Mesodermal cell (in vitro differentiated cells): ENCODE results near the gene PGM2.

Source experiments
- H3K27ac ChIP-seq: 2 replicates; pipeline ENCODE4 v1.7.0; 2013; ENCODE audit warnings: mild to moderate bottlenecking, low read depth, low read length, moderate library complexity; ENCODE audit not compliant: severe bottlenecking
- H3K36me3 ChIP-seq: 2 replicates; pipeline ENCODE4 v1.7.1; 2013; ENCODE audit warnings: mild to moderate bottlenecking, low read length, moderate library complexity; ENCODE audit not compliant: control insufficient read depth, insufficient read depth
- H3K4me1 ChIP-seq: one replicate; pipeline ENCODE4 v1.7.1; 2013; ENCODE audit warnings: mild to moderate bottlenecking, low read length; ENCODE audit not compliant: insufficient read depth, control insufficient read depth, poor library complexity, severe bottlenecking
- H3K4me3 ChIP-seq: 2 replicates; pipeline ENCODE4 v1.7.0; 2013; ENCODE audit warnings: low read length, control low read depth, mild to moderate bottlenecking; ENCODE audit not compliant: insufficient read depth, poor library complexity, severe bottlenecking; ENCODE audit errors: extremely low read depth
- H3K9me3 ChIP-seq: 2 replicates; pipeline ENCODE4 v1.7.1; 2013; ENCODE audit warnings: mild to moderate bottlenecking, low read length, moderate library complexity; ENCODE audit not compliant: control insufficient read depth
- WGBS, 2 experiments: methylation state at CpG; one replicate each; pipeline ENCODE4 v1.1.5; 2013; ENCODE audit warnings: missing lambda C conversion rate in 2 of 2; ENCODE audit not compliant: insufficient coverage in 2 of 2; 5-methylcytosine and 5-hydroxymethylcytosine counted together

Gene PGM2

DNA sequence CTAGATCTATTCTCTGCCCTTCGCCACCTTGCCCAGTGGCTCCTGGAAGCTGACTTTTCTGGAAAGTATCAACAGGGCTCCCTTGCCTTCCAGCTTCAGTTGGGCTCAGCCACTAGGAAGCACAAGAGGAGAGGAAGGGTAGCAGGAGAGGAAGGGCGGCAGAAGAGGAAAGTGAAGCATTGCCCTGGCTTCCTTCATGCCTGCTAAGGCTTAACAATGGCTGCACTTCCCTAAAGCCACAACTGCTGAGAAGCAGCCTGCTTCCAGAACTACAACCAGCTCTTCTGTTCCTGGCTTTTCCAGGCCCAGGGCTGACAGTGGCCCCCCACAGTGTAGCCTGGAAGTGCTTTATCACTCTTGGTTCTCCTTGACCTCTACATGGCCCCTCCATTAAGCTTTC, 29.1 kb upstream of the PGM2 start:
- Histone ChIP-seq H3K36me3 (no peaks in the 10 kb centered on the region), H3K4me1 (peaks cover 3% of the 10 kb centered on the region), H3K27ac (no peak overlapping the region), H3K9me3 (no peaks in the 10 kb centered on the region), H3K4me3 (no peak overlapping the region)
- WGBS, 2 experiments = 60 to 100% methylated on average over 1 to 2 of the region's 2 CpGs

DNA sequence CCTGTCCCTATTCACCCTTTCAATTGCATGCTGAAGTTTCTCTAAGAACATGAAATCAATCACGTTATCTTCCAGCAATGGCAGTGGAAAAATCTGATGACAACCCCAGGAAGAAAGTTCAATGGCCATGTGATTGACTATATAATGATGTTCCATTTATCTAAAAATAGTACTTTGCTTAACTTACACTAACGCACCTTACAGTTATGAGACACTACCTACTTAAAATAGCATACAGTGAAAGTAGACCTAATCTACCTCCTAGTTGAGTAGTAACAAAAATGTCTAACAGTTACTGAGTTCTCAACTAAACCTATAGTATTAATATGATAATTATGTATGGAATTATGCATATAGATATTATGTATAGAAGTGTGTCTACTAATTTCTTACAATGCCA, 28.6 kb upstream of the PGM2 start:
- no peak overlapping the region for H3K4me3 ChIP-seq
- no peak overlapping the region for H3K27ac ChIP-seq
- no peaks in the 10 kb centered on the region for H3K9me3 ChIP-seq
- H3K4me1 ChIP-seq = peaks cover 3% of the 10 kb centered on the region
- WGBS, 2 experiments = no CpG with 5 or more reads among the region's 2 CpGs
- H3K36me3 ChIP-seq = no peaks in the 10 kb centered on the region

DNA sequence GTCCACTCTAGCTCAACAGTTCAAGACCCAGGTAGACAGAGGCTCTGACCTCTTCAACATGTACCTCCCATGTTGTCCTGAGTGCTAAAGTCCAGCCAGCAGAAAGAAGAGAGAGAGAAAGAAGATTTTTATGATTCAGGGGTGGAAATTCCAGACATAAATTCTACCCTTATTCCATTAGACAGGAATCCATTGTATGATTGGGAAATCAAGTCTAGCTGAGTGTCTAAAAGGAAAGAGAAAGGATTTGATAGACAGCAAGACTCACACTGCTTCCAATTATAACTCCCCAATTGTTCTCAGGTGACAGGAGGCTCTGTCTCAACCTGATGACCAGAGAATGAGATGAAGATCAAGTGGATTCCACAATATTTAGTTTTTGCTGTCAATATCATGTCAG, 27.9 kb upstream of the PGM2 start:
- no peaks in the 10 kb centered on the region for H3K9me3 ChIP-seq
- no peak overlapping the region for H3K27ac ChIP-seq
- peaks cover 3% of the 10 kb centered on the region for H3K4me1 ChIP-seq
- H3K4me3 ChIP-seq = no peak overlapping the region
- H3K36me3 ChIP-seq = no peaks in the 10 kb centered on the region

- Histone ChIP-seq H3K4me1 (peaks cover 3% of the 10 kb centered on the region), H3K4me3 (no peak overlapping the region), H3K9me3 (no peaks in the 10 kb centered on the region), H3K27ac (no peak overlapping the region), H3K36me3 (no peaks in the 10 kb centered on the region)
- WGBS, 2 experiments = 46 to 50% methylated on average over 2 of the region's 4 CpGs
These were observed 26.4 kb upstream of the PGM2 start for GRCh38 chr4:37799941-37800554.

DNA sequence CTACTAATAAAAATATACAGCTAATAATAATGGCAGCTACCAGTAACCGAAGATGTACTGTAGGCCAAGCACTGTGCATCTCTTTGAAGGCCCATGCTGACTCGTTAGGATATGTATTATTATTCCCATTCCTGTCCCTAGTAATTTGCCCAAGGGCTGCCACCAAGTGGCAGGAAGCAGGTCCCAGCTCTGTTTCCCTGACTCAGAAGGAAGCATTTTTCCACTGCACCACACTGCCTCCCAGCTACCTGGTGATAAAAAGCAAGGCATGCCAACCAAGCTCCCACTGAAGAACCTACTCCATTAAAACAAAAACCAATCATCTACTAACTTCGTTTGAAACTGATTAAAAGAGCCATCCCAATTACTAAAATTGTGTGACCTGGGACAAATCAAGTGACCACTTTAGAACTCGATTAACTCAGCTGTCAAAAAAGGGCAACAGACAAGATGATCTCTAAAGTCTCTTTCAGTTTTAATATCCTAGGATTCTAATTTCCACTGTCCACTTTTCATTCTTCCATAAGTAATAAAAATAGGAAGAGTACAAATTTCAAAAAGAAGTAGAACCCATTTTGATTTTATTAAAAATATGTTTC, 24.3 kb upstream of the PGM2 start:
- H3K9me3 ChIP-seq = no peaks in the 10 kb centered on the region
- 46 to 50% methylated on average over 2 to 4 of the region's 4 CpGs for WGBS, 2 experiments
- no peak overlapping the region for H3K4me3 ChIP-seq
- no peak overlapping the region for H3K27ac ChIP-seq
- peaks cover 3% of the 10 kb centered on the region for H3K4me1 ChIP-seq
- H3K36me3 ChIP-seq = no peaks in the 10 kb centered on the region

DNA sequence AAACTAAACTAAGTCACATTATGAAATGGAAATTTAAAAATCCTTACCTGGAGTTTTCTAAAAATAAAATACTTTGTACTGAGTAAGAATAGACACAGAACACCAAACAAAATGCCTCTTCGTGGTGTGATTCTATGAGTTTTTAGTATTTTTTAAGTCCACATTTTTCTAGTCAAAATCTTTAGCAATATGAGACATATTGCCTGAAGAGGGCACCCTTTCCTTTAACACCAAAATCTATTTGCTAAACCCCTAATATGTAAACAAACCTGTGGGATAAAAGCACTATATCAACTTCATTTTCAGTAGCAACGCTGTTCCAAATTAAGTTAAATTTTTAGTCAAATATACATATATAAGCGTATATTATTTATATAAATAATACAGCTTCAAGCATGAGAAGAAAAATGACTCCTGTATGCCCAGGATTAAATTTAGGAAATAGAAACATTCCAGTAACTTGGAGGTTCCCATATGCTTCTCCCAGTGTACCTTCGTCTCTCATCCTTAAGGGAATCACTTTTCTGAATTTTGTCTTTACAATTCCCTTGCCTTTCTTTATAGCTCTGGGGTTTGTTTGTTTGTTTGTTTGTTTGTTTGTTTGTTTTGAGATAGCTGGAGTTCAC, 23.0 kb upstream of the PGM2 start:
- H3K27ac ChIP-seq = no peak overlapping the region
- no CpG with 5 or more reads among the region's 4 CpGs for WGBS, 2 experiments
- H3K36me3 ChIP-seq = no peaks in the 10 kb centered on the region
- H3K9me3 ChIP-seq = no peaks in the 10 kb centered on the region
- no peak overlapping the region for H3K4me3 ChIP-seq
- H3K4me1 ChIP-seq = peaks cover 3% of the 10 kb centered on the region

DNA sequence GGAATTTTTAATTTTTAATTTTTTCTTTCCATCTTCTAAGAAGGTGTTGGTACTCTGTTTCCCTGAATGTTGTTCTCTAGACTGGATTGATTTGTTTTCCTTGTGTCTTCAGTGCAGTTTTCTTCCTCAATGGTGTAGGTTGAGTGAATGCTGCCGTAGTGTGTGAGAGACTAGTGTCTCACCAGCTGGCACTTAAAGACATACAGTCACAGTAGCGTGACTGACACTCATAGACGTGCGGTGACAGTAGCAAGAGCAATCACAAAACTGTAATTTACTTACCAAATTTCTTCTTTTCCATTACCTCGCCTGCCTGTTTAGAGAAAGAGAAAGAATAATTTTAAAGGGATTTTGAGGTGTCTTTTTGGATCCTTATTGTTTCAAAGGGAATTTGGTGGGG, 21.4 kb upstream of the PGM2 start:
- no CpG with 5 or more reads among the region's 5 CpGs for WGBS, 2 experiments
- H3K9me3 ChIP-seq = no peaks in the 10 kb centered on the region
- H3K36me3 ChIP-seq = no peaks in the 10 kb centered on the region
- H3K27ac ChIP-seq = no peak overlapping the region
- no peaks in the 10 kb centered on the region for H3K4me1 ChIP-seq
- H3K4me3 ChIP-seq = no peak overlapping the region

DNA sequence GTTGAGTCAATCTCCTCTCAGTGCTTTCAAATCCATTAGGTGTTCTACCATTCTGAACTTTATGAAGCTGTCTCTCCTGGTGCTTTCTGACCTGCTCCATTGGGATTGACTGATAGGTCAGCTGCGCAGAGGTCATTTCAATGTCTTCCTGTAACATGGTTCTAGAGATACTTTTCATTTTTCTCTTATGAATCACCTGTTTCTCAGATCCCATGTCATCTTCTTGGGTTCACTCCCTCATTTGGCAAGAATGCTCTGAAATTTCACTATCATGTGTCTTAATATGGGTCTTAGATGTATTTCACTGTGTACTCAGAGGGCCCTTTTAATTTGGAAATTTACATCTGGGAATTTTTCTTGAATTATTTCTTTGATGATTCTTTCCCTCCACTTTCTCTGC, 13.8 kb upstream of the PGM2 start:
- Histone ChIP-seq H3K36me3 (no peaks in the 10 kb centered on the region), H3K9me3 (no peaks in the 10 kb centered on the region), H3K4me1 (no peaks in the 10 kb centered on the region), H3K4me3 (no peak overlapping the region), H3K27ac (no peak overlapping the region)
- 83 to 100% methylated on average over 1 of the region's 1 CpG for WGBS, 2 experiments

DNA sequence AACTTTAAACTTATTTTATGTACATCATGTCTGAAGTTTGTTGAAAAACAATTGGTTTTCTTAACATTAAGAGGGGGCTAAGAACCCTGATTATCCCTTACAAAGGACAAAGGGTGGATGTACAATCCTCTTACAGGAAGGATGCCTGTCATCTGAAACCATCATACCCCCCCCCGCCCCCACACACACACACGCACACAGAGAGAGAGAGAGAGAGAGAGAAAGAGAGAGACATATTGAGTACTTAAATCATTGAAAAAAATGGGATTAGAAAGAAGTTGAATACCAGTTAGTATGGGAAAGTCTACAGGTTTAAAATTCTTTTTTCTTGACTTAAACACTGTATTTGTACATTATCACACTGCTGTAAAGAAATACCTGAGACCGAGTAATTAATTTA, 10.9 kb upstream of the PGM2 start:
- no peaks in the 10 kb centered on the region for H3K9me3 ChIP-seq
- no peaks in the 10 kb centered on the region for H3K4me1 ChIP-seq
- no peaks in the 10 kb centered on the region for H3K36me3 ChIP-seq
- WGBS, 2 experiments = 60 to 100% methylated on average over 1 of the region's 3 CpGs
- no peak overlapping the region for H3K4me3 ChIP-seq
- no peak overlapping the region for H3K27ac ChIP-seq

- H3K4me3 ChIP-seq = no peak overlapping the region
- H3K36me3 ChIP-seq = no peaks in the 10 kb centered on the region
- no peaks in the 10 kb centered on the region for H3K9me3 ChIP-seq
- WGBS, 2 experiments = no CpG with 5 or more reads among the region's 2 CpGs
- H3K4me1 ChIP-seq = no peaks in the 10 kb centered on the region
- H3K27ac ChIP-seq = no peak overlapping the region
These were observed 10.5 kb upstream of the PGM2 start for GRCh38 chr4:37816006-37816405.

DNA sequence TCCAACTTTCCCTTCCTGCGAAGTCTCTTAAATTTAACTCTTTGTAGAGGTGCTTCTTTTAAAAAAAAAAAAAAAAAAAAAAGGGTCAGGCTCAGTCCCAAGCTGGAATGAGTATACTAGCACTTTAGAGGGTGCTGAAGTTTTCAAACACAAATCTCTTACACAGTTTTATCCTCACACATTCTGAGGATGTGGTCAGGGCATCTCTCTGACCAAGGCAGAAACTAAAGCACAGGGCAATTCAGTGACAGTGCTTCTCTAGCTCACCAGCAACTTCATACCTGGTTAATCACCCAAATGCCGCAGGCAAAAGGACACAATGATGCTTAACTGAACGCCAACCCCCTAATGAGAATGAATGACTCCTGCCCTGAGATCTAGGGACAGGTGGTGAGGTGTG, 9.8 kb upstream of the PGM2 start:
- H3K9me3 ChIP-seq = no peaks in the 10 kb centered on the region
- no peaks in the 10 kb centered on the region for H3K36me3 ChIP-seq
- no peak overlapping the region for H3K27ac ChIP-seq
- WGBS, 2 experiments = 91% methylated on average over 1 of the region's 3 CpGs; no CpG with 5 or more reads in 1 of the 2 experiments
- no peak overlapping the region for H3K4me3 ChIP-seq
- no peaks in the 10 kb centered on the region for H3K4me1 ChIP-seq
